GM12872 (cell line): ENCODE results near the gene LCE1E.

ENCODE experiments used
- CTCF ChIP-seq: IDR thresholded peaks from 3 replicates; pipeline ENCODE4 v1.5.1; 2011; ENCODE audit warnings: low read depth, mild to moderate bottlenecking, low read length, moderate library complexity; ENCODE audit not compliant: insufficient read depth

The LCE1E gene

DNA sequence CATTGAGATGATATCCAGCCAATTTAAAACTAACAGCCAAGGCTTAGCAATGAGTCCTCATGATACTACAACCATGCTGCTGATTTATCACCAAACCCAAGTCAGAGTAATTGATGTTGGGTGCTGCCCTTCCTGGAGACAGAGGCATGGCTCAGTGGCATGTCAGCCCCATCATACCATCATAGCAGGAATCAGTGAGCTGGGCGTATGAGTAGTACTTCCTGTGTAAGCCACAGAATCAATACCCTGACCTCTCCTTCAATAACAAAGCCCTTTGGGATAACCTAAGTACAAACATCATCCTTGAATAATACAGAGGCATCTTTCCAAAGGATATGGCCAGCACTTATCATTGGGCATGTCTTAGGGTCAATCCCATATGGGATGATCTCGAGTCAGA, 3.0 kb upstream of the LCE1E start:
- no peak for TF ChIP-seq CTCF

GRCh38 chr1:152795686-152796085, 9.6 kb downstream of the LCE1E start:
- no peak for TF ChIP-seq CTCF

- TF ChIP-seq CTCF: no peak
Observed at GRCh38 chr1:152796421-152796820, 10.4 kb downstream of the LCE1E start, which contains the start of gene LCE1D. Gene LCE1D (plus strand): TSS chr1:152796721. CDS start chr1:152797795, 1,074 bp downstream.

DNA sequence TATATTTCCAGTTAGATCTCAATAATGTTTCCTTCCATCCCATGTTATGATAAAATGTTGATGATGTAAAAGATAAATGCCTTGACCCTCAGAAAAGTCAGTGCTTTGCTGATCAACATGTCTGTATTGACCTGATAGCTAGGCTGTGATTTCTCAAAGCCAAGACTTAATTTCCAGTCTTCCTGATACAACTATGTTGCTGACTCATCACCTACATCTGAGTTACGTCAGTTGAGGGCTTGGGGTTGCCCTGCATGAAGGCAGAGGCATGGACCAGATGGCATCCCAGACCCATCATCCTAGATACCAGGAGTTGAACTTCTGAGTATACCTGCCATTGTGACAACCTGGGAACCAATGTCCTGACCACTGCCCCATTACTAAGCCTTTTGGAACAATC, 15.3 kb downstream of the LCE1E start:
- no peak for TF ChIP-seq CTCF

GRCh38 chr1:152806576-152806975, 20.5 kb downstream of the LCE1E start, which contains the start of gene LCE1C:
Gene LCE1C (minus strand): TSS chr1:152806651. CDS start chr1:152805478, 1,173 bp downstream.
- no peak for TF ChIP-seq CTCF

GRCh38 chr1:152811050-152811449, 25.0 kb downstream of the LCE1E start:
- no peak for TF ChIP-seq CTCF

GRCh38 chr1:152811671-152812070, 25.6 kb downstream of the LCE1E start, which contains the start of gene LCE1B:
Gene LCE1B (plus strand): TSS chr1:152811971. CDS start chr1:152812447, 476 bp downstream.
- no peak for TF ChIP-seq CTCF
